HG02970 (cell line): ENCODE results near the gene PLPP3.

ENCODE experiments used
- ATAC-seq: cut with Tn5 transposase; IDR thresholded peaks from one replicate; pipeline ENCODE4 v1.9.1; 2021; ENCODE audit warnings: mild to moderate bottlenecking, moderate library complexity, moderate number of reproducible peaks; ENCODE audit not compliant: unreplicated experiment, low FRiP score

The PLPP3 gene

GRCh38 chr1:56550859-56551188 lies 28.5 kb downstream of the PLPP3 start:
- ATAC-seq, result no peak

- no peak for ATAC-seq
Measured at GRCh38 chr1:56550138-56550858, 29.1 kb downstream of the PLPP3 start.

- ATAC-seq, result no peak
Measured at GRCh38 chr1:56548571-56548970, 30.8 kb downstream of the PLPP3 start.

- ATAC-seq, result no peak
Measured at GRCh38 chr1:56547977-56548376, 31.4 kb downstream of the PLPP3 start.

GRCh38 chr1:56547473-56547872 lies 31.9 kb downstream of the PLPP3 start:
- ATAC-seq, result no peak

GRCh38 chr1:56545711-56546110 lies 33.7 kb downstream of the PLPP3 start:
- ATAC-seq, result no peak

GRCh38 chr1:56543783-56544612 lies 35.4 kb downstream of the PLPP3 start:
- ATAC-seq, result no peak

- ATAC-seq, result no peak
Measured at GRCh38 chr1:56542651-56543050, 36.7 kb downstream of the PLPP3 start.

GRCh38 chr1:56541408-56541807 lies 38.0 kb downstream of the PLPP3 start:
- ATAC-seq, result no peak

- ATAC-seq, result no peak
Measured at GRCh38 chr1:56540467-56540866, 38.9 kb downstream of the PLPP3 start.

GRCh38 chr1:56539520-56539931 lies 39.8 kb downstream of the PLPP3 start:
- no peak for ATAC-seq

GRCh38 chr1:56538532-56538931 lies 40.8 kb downstream of the PLPP3 start:
- ATAC-seq, result no peak

- no peak for ATAC-seq
Measured at GRCh38 chr1:56537660-56538059, 41.7 kb downstream of the PLPP3 start.

- ATAC-seq, result no peak
Measured at GRCh38 chr1:56535939-56536338, 43.4 kb downstream of the PLPP3 start.

GRCh38 chr1:56535362-56535761 lies 44.0 kb downstream of the PLPP3 start:
- ATAC-seq, result no peak

GRCh38 chr1:56534130-56534651 lies 45.2 kb downstream of the PLPP3 start:
- no peak for ATAC-seq

GRCh38 chr1:56533621-56534020 lies 45.7 kb downstream of the PLPP3 start:
- ATAC-seq, result no peak

- ATAC-seq, result no peak
Measured at GRCh38 chr1:56533197-56533596, 46.2 kb downstream of the PLPP3 start.

- no peak for ATAC-seq
Measured at GRCh38 chr1:56532350-56532683, 47.0 kb downstream of the PLPP3 start.

GRCh38 chr1:56531624-56532349 lies 47.6 kb downstream of the PLPP3 start:
- ATAC-seq, result no peak

- no peak for ATAC-seq
Measured at GRCh38 chr1:56529801-56530200, 49.6 kb downstream of the PLPP3 start.
